Measurements from ENCODE around the gene TNFRSF25.

Gene TNFRSF25

GRCh38 chr1:6471086-6471969, 5.4 kb upstream of the TNFRSF25 start:
- POLR2A ChIA-PET = no interaction called here
- DNase-seq (ENCODE audit: low read depth, low spot score) = no peak
- CTCF ChIA-PET = interaction anchor here (2.1 to 17.8 kb wide), 3 partner anchors 8 to 224 kb away, joined by 8 to 236 read pairs (median 16); partner anchors contain the start of gene PLEKHG5
- TF ChIP-seq CTCF (IDR thresholded peaks at IDR 0.05; ENCODE audit: insufficient read depth, low read length, missing control alignments) = no peak
- no peak overlapping the region for H3K4me3 ChIP-seq (ENCODE audit: low read depth, low read length)

- DNase-seq (ENCODE audit: low read depth, low spot score) = no peak
- CTCF ChIA-PET = interaction anchor here (17.8 kb wide), 1 partner anchor 18 kb away, joined by 236 read pairs; the partner anchor contains the start of gene PLEKHG5
- POLR2A ChIA-PET = no interaction called here
- H3K4me3 ChIP-seq (ENCODE audit: low read depth, low read length) = no peak overlapping the region
- no peak for TF ChIP-seq CTCF (IDR thresholded peaks at IDR 0.05; ENCODE audit: insufficient read depth, low read length, missing control alignments)
These were observed 4.4 kb upstream of the TNFRSF25 start for GRCh38 chr1:6470132-6471085.

- DNase-seq (ENCODE audit: low read depth, low spot score) = no peak
- H3K4me3 ChIP-seq (ENCODE audit: low read depth, low read length) = no peak overlapping the region
- ChIA-PET CTCF (interaction anchor here (0.9 to 17.8 kb wide), 5 partner anchors 8 to 223 kb away, joined by 3 to 236 read pairs (median 7); partner anchors contain the start of genes NOL9, PLEKHG5 and TAS1R1), POLR2A (no interaction called here)
- no peak for TF ChIP-seq CTCF (IDR thresholded peaks at IDR 0.05; ENCODE audit: insufficient read depth, low read length, missing control alignments)
These were observed 2.9 kb upstream of the TNFRSF25 start for GRCh38 chr1:6468729-6469461.

- POLR2A ChIA-PET = interaction anchor here (0.5 kb wide), 1 partner anchor 9 kb away, joined by 3 read pairs; no protein-coding TSS in a partner anchor
- no peak for DNase-seq (ENCODE audit: low read depth, low spot score)
- CTCF ChIA-PET = interaction anchor here (0.7 to 17.8 kb wide), 7 partner anchors 9 to 222 kb away, joined by 3 to 236 read pairs (median 5); partner anchors contain the start of genes NOL9, PLEKHG5 and TAS1R1
- H3K4me3 ChIP-seq (ENCODE audit: low read depth, low read length) = no peak overlapping the region
- no peak for TF ChIP-seq CTCF (IDR thresholded peaks at IDR 0.05; ENCODE audit: insufficient read depth, low read length, missing control alignments)
These were observed 2.0 kb upstream of the TNFRSF25 start for GRCh38 chr1:6467744-6468688.

GRCh38 chr1:6467224-6467623, 1.3 kb upstream of the TNFRSF25 start:
- POLR2A ChIA-PET = interaction anchor here (0.5 kb wide), 1 partner anchor 10 kb away, joined by 3 read pairs; no protein-coding TSS in a partner anchor
- TF ChIP-seq CTCF (IDR thresholded peaks at IDR 0.05; ENCODE audit: insufficient read depth, low read length, missing control alignments) = no peak
- CTCF ChIA-PET = interaction anchor here (1.3 to 17.8 kb wide), 5 partner anchors 10 to 88 kb away, joined by 4 to 236 read pairs (median 7); partner anchors contain the start of genes NOL9, PLEKHG5 and TAS1R1
- no peak overlapping the region for H3K4me3 ChIP-seq (ENCODE audit: low read depth, low read length)
- DNase-seq (ENCODE audit: low read depth, low spot score) = no peak

Data from AG04449 (cell line).